NCI-H2196 (cell line): ENCODE data around the gene ANKRD50.

ENCODE experiments used
- DNase-seq: peaks from one replicate; lab custom pipeline; 2025; ENCODE audit not compliant: unreplicated experiment; lab: John Stamatoyannopoulos, UW

The ANKRD50 gene, protein sequence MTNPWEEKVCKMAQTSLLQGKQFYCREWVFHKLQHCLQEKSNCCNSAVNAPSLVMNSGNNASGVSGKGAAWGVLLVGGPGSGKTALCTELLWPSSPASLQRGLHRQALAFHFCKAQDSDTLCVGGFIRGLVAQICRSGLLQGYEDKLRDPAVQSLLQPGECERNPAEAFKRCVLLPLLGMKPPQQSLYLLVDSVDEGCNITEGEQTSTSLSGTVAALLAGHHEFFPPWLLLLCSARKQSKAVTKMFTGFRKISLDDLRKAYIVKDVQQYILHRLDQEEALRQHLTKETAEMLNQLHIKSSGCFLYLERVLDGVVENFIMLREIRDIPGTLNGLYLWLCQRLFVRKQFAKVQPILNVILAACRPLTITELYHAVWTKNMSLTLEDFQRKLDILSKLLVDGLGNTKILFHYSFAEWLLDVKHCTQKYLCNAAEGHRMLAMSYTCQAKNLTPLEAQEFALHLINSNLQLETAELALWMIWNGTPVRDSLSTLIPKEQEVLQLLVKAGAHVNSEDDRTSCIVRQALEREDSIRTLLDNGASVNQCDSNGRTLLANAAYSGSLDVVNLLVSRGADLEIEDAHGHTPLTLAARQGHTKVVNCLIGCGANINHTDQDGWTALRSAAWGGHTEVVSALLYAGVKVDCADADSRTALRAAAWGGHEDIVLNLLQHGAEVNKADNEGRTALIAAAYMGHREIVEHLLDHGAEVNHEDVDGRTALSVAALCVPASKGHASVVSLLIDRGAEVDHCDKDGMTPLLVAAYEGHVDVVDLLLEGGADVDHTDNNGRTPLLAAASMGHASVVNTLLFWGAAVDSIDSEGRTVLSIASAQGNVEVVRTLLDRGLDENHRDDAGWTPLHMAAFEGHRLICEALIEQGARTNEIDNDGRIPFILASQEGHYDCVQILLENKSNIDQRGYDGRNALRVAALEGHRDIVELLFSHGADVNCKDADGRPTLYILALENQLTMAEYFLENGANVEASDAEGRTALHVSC (N-terminal part only)

DNA sequence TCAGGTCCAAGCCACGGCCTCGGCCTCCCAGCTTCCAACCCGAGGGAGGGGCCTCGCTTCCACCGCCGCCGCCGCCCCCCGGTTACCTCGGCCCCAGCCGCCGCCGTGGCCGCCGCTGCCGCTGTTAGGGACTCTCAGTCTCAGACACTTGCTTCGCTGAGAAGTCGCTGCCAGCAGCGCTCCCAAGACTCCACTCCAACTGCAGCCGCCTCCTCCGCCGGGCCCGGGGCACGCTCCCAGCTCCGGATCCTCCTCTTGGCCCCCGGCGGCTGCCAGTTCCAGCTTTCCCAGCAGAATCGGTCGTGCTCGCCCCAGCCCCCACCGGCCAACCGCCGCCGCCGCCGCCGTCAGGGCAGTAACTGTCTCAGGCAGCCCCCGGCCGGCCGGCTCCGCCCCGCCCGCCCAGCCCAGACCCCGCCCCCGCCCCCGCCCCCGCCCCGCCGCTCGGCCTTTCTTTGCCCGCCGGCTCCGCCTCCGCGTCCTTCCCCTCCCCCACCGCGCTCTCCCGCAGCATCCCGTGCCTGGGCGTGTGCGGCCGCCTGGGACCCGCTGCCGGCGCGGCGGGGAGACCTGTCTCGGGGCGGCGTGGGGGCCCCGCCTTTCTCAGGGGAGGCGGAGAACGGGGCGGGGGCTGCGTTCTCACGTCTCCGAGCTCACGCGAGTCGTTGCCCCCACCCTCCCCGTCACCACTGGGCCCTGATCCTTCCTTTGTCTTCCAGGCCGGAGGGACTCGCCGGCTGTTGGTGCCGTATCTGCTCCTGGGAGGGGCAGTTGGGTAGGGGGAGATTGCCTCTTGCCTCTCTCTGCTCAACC lies at the start of gene ANKRD50:
TSS of gene ANKRD50 (minus strand) at position 361 of the 813 bp plus-strand sequence. CDS start 2,221 bp downstream, outside the sequence.
- peak; percentile 56 for DNase-seq

DNA sequence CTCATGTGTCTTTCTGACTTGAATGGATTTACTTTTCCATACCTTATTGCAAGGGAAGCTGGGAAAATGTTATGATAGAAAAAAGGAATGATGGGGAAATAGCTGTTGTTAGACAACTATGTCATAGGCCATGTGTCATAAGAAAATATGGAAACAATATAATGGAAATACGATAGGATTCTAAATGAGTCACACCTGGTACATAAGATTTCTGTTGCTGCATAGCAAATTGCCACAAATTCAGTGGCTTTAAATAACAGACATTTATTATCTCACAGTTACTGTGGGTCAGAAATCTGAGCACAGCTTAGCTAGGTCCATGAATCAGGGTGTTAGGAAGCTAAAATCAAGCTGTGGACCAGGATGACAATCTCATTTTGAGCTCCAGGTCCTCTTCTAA lies 44.6 kb upstream of the ANKRD50 start:
- no peak for DNase-seq

DNA sequence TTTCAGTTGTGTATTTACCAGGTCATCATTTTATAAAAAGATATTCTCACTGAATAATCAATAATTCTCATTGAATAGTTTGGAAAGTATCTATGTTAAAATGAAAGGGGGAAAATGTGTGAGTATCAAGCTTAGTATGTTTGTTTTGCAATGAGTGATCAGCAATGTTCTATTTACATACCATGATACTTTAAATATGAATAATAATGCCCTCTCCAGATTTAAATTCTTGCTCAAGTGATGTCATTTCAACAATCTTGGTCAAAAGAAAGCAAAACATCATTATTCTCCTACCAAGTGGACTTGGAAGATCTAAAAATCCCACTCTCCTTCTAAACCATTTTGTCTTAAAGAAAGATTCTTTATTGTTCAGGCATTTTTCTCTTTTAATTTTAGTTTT lies 42.1 kb upstream of the ANKRD50 start:
- no peak for DNase-seq

DNA sequence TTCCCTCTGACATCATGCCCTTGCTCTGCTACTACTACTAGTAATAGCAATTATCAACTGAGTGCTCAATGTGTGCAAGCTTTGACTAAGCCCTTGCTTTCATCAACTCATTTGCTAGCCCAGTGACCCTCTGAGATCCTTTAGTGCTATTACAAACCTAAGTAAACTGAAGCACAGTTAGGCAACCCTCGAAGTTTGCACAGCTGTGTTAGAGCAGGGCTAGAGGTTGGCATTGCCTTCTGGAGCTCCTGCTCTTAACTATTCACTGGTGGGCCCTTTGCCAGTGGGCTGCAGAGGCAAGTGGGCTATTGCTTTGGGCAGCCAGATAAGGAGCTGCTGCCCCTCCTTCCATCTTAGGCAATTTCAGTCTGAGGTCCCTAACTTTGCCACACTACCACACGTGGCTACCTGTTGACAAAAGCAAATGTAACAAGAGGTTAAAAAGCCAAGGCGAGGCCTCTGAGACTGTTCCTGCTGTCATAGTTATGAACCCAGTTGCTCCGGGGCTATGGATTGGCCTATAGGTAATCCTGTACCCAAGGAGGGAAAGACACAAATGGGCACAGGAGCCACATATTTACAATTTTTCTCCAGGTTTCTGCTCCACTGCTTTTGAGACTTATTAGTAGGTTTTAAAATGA lies 41.5 kb upstream of the ANKRD50 start:
- no peak for DNase-seq

DNA sequence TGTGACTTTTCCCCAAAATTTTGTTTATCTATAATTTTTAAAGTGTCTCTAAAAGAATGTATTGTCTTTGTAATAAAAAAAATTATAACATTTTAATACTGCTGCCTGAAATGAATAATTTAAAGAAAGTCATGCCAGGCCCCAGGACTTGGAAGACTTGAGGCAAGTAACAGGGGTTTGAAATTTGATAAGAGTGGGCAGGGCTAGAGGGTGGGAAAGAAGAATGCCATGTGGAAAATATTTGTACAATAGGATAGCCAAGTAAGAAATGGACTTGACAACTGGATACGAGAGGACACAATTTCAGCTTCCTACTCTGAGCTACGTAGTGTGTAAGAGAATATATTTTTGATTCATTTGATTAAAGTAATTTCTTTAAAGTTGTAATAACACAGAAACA lies 36.9 kb upstream of the ANKRD50 start:
- DNase-seq, result no peak

DNA sequence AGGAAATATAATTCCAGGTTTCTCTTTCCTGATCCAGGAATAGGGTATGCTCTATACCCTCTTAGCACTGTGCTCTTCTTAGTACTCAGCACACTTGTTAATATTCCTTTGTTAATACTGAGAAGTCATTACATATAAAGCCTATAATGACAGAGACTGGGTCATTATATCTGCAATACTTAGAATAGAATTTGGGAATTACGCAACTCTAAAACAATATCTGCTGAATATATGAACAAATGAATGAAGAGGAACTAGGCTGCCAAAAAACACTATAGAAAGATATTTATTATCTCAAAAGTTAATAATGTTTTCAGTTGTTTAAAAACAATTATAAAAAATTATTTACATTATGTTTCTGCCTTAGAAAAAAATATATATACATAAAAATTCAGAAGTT lies 36.4 kb upstream of the ANKRD50 start:
- DNase-seq, result no peak

DNA sequence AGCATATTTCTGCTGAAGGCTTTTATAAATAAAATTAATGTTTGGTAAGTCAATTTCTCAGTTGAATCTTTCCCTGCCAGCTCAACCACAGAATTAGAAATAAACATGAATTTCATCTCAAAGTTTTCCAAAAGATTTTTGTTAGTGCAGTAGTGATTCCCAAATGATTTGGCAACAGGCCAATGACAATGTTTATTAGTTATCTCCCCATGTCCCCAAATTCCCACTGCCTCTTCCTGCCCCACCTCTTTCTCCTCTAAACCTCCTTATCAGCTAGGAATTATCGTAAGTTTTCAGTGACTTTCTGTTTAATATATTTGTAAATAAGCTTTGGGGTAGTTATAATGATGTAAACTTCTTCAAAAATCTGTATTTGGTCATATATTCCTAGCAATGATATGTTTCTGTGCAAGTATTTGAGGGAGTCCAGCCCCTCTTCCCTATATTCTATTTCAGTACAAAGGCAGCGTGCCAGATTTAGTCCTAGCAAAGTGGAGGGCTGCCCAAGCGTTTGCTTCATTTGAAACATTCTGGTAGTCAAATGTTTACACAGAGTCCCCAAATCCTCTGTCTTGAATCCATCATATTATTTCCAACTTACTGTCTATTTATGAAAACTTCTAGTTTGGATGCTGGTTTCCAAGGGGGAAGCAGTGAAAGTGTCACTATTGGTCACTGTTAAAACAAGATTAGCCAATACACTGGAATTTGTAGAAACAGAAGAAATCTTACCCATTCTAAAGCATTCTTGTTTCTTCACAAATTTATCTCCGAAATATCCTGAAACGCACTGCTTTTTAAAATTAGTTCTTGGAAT lies 33.7 kb upstream of the ANKRD50 start:
- DNase-seq, result no peak

DNA sequence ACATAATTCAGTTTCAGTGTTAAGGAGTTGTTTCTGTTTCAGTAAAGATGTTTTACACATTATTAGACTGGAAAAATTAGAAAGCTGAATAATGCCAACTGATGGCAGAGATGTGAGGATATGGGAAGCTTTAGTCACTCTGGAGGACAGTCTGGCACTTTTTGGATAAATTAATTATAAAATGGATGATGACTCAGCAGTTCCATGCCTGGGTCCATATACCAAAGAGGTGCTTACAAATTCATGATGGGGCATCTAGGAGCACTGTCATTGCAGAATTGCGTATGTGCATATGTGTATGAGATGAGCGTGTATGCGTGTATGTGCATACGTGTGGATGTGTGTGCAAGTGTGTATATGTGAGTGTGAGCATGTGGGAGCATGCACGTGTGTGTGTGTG lies 31.2 kb upstream of the ANKRD50 start:
- no peak for DNase-seq

DNA sequence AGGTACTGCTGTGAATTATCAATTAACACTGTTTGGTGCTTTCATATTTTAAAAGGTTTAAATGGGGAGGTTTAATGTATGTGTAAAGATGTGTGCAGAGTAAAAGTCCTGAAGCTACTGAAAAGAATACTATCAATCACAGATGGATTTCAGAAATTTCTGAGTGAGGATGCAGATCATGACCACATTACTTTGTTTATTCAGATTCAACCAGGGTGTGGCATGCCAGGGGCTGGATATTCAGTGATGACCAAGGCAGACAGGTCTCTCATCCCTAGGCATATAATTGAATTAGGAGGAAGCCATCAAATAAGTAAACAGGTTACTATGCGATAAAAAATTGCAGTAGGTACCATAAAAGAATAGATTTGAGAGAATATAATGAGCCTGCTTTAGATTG lies 28.0 kb upstream of the ANKRD50 start:
- DNase-seq, result no peak

DNA sequence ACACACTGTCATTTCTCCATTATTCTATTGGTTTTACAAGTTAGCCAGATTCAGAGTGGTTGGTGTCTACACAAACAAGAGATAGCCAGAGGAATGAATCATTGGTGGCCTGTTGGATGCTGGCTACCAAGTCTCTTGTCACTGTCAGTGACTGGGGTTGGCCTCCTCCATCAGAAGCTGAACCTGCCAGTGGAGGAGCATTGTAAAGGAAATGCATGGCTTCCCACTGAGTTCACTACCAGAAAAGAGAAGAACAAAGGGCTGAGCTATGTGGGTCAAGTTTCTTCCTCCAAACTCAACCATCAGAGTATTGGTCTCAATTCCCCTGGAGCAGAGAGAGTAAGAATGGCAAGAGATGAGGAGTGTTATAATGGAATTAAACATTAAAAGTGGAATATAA lies 26.5 kb upstream of the ANKRD50 start:
- DNase-seq, result no peak

DNA sequence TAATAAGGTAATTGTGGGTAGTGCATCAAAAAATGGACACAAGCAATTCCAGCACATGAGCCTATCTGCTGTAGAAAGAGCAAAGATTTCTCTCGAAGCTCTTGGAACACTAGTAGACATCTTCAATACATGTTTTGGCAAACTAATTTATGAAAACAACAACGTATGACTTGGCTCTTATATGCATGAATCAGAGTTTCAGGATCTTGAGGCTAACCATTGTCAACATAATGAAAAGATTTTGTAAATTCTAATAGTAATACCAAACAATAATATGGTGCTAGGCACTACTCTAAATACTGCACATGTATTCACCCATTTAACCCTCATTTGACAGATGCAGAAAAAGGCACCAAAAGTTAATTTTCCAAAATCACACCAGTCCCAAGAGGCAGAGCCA lies 25.1 kb upstream of the ANKRD50 start:
- DNase-seq, result no peak

DNA sequence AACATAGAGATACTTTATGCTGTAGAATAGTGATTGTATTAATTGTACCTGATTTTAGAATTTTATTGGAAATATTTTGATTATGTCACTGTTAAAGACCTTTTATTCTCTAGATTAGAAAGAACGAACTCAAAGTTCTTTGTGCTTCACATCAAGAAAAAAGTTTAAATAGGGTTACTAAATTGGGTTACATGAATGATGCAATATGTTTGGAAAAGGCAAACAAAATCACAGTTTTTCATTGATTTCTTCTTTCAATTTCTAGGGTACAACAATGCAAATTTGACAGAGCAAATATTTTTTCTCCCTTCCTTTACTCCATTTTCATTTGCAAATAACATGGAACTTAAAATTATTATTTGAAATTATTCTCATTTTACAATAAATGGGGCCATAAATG lies 24.0 kb upstream of the ANKRD50 start:
- no peak for DNase-seq

DNA sequence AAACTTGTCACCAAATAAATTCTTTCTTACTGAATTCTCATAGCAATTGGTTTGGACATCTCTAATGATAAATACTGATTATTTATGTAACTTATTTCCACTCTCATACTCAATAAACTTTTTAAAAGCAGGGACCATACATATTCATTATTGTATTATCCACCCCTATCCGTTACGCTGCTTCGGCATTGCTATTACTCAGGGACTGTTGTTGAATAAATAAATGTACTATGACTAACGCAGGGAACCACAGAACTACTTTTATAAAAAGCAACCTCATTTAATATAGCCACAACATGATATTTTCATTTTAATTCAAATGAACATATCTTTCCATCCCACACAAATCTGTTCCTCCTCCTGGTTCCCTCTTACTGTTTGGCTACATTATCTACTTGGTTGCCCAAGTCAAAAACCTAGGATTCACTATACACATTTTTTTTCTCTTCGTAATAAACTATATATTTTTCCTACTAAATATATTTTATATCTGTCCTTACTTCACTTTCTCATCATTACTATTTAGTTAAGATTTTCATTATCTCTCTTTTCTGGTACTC lies 14.9 kb upstream of the ANKRD50 start:
- no peak for DNase-seq

DNA sequence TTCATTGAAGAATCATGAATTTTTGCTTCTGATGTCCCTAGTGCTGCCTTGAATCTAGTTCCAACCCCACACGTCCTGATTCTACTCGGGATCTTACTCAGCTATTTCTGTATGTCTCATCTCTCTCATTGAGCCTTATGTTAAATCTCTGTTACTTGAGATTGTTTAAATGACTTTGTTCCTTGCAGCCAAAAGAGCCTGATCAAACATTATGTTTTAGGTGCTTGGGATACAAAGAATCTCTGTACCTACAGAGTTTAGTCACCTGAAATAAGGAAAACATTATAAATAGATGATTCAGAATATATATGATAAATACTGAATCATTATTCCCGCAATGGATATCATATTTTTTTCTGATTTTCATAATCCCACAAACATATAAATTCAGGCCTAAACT lies 13.7 kb upstream of the ANKRD50 start:
- no peak for DNase-seq

DNA sequence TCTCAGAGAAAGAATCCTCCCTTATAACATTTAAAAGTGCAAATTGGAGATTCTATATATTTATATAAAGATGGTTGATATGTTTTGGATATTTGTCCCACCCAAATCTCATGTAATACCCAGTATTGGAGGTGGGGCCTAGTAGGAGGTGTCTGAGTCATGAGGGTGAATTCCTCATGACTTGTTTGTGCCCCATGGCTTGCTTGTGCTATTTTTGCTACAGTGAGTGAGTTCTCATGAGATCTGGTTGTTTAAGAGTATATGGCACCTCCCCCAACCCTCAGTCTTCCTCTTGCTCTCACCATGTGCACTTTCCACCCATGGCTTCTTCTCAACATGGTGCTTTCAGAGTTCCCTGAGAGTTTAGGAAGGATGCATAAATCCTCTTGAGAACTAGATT lies 9.5 kb upstream of the ANKRD50 start:
- DNase-seq, result no peak

DNA sequence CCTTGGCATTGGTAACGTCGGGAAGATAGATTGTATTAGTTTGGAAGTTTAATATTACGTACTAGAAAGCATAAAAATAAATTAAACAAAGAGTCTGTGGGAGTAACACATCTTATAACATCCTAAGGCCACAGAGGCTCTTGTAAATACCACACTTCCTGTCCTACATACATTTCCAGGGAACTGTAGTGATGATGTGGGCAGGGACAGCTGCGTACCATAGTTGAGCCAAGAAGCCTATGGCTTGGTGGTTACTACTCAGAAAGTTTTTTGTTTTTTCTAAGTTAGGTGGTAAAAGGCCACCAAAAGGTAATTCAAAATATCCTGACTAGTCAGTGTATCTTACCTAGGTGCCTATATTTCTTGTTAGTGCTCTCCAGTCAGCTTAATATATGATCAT lies 4.6 kb upstream of the ANKRD50 start:
- DNase-seq, result no peak

DNA sequence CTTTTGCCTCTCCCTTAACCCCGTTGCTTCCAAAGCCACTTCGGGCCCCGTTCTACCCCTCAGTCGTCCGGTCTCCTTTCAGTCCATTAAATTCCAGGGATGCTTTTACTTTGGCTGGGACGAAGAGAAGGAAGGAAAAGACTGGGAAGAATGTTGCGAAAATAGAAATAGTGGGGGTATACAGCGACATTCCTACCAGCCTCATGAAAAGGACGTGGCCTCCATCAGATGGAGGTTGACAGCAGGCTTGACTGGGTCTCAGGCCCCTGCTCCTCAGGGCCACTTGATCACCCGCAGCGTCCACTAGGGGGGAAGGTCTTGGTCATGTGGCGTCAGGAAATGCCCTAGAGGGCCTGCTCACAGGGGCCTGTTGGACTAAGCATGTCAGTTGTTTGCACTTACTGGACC lies 657 bp upstream of the ANKRD50 start:
- no peak for DNase-seq

DNA sequence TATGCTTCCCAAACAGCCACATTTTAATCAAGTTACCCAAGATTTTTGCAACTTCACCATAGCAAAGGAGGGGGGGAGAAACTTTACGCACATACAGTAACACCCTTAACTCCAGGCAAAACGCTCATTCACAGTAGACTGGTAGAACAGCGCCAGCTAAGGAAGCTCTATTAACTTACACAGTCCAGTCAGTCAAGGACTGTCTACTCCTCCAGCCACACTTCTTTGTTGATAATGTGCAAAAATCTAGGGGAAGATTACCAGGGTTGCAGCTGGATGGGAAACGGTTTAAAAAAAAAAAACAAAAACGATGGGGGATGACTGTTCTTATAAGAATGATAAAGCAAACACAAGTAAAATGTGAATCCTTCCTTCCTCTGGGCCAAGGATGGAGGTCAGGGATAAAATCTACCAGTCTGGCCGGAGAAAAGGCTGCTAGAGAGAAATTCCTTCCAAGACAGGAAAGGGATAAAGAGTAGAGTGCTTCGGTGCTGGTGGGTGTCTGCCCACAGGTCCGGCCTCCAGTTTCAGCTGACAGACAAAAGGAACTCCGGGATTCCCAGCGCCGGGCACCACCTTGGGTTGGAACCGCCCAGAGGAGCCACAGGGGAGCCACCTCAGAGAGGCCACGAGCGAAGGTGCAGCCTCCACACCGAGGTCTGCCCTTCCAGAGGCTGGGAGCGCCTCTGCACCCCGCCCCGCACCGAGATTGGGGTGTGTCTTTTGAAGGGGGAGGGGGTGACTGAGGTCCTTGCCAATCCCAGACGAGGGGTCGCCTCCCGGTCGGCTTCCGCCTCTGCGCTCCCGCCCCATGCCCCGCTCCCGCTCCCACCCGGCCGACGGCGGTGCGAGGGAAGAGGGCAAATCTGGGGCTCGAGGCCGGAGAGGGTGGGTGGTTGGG lies 811 bp downstream of the ANKRD50 start:
- no peak for DNase-seq
